ENCODE data around the gene DPYD.

The DPYD gene

DNA sequence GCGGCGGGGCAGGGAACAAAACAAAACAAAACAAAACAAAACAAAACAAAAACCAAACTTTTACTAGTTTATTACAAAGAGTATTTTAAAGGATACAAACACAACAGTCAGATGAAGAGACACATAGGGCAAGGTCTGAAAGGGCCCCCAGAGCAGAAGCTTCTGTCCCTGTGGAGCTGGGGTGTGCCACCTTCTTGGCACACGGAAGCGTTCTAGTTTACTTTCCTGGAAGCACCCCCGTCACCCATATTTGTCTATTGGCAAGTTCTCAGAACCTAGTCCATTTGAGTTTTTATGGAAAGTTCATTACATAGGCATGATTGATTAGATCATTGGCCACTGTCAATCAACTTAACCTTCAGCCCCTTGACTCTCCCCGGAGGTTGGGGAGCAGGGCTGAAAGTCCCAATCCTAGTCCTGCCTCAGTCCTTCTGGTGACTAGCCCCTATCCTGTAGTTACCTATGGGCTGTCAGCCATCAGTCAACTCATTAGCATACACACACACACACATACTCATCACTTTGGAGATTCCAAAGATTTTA is 380.4 kb downstream of the DPYD start:
- no peaks in the 10 kb centered on the region for H3K4me1 ChIP-seq
- TF ChIP-seq, protein P1, sequence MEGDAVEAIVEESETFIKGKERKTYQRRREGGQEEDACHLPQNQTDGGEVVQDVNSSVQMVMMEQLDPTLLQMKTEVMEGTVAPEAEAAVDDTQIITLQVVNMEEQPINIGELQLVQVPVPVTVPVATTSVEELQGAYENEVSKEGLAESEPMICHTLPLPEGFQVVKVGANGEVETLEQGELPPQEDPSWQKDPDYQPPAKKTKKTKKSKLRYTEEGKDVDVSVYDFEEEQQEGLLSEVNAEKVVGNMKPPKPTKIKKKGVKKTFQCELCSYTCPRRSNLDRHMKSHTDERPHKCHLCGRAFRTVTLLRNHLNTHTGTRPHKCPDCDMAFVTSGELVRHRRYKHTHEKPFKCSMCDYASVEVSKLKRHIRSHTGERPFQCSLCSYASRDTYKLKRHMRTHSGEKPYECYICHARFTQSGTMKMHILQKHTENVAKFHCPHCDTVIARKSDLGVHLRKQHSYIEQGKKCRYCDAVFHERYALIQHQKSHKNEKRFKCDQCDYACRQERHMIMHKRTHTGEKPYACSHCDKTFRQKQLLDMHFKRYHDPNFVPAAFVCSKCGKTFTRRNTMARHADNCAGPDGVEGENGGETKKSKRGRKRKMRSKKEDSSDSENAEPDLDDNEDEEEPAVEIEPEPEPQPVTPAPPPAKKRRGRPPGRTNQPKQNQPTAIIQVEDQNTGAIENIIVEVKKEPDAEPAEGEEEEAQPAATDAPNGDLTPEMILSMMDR (IDR thresholded peaks at IDR 0.05): no peak
- H3K9me3 ChIP-seq: no peaks in the 10 kb centered on the region
- no peak overlapping the region for H3K27ac ChIP-seq
- peaks cover 0 to 5% (median 0%) of the 10 kb centered on the region in 3 donors for H3K36me3 ChIP-seq
- H3K4me3 ChIP-seq: no peak overlapping the region
- no peaks in the 10 kb centered on the region for H3K27me3 ChIP-seq
- intact Hi-C loops (cut with DNase I; ENCODE audit: low total_unique reads): no loop called here
- DNase-seq: no peak

- intact Hi-C loops (cut with DNase I; ENCODE audit: low total_unique reads): no loop called here
- no peak for DNase-seq
- Histone ChIP-seq H3K27ac (no peak overlapping the region), H3K9me3 (no peaks in the 10 kb centered on the region), H3K36me3 (no peaks in the 10 kb centered on the region), H3K4me3 (no peak overlapping the region), H3K4me1 (no peaks in the 10 kb centered on the region), H3K27me3 (no peaks in the 10 kb centered on the region)
- TF ChIP-seq, protein P1 (IDR thresholded peaks at IDR 0.05): no peak
Observed at GRCh38 chr1:97538113-97538512, 382.7 kb downstream of the DPYD start.

DNA sequence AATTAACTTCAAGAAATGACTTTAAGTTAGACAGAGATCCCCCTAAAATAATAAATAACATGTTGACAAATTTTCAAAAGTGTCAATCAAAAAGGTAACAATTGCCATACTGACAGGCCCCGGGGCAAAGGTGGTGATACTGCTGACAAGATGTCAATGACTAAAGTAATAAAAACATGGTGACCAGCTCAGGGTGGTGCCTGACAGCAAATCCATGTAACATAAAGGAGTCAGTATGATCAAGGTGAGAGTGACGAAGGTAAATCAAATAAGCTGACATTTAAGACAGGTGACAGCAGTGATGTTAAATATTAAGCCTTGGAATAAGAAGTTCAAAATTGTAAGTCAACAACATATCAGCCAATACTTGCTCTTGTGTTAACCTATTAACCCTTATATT is 387.5 kb downstream of the DPYD start:
- Histone ChIP-seq H3K27me3 (no peaks in the 10 kb centered on the region), H3K27ac (no peak overlapping the region), H3K4me1 (no peaks in the 10 kb centered on the region), H3K36me3 (no peaks in the 10 kb centered on the region), H3K9me3 (no peaks in the 10 kb centered on the region), H3K4me3 (no peak overlapping the region)
- no peak for DNase-seq
- intact Hi-C loops (cut with DNase I; ENCODE audit: low total_unique reads): no loop called here
- TF ChIP-seq, protein P1 (IDR thresholded peaks at IDR 0.05): no peak

DNA sequence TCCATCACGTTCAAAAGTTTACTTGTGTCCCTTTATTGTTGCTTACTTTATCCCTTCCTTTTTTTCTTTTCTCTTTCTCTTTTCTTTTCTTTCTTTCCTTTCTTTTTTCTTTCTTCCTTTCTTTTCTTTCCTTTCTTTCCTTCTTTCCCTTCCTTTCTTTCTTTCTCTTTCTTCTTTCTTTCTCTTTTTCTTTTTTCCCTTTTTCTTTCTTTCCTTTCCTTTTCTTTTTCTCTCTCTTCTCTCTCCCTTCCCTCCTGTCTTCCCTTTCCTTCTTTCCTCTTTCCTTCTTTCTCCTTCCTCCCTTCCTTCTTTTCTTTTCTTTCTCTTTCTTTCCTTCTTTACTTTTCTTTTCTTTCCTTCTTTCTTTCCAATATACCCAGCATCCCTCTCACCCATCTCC is 391.2 kb downstream of the DPYD start:
- no peaks in the 10 kb centered on the region for H3K9me3 ChIP-seq
- TF ChIP-seq, protein P1 (IDR thresholded peaks at IDR 0.05): no peak
- H3K36me3 ChIP-seq: no peaks in the 10 kb centered on the region
- no peak overlapping the region for H3K4me3 ChIP-seq
- H3K4me1 ChIP-seq: no peaks in the 10 kb centered on the region
- H3K27me3 ChIP-seq: no peaks in the 10 kb centered on the region
- intact Hi-C loops (cut with DNase I; ENCODE audit: low total_unique reads): no loop called here
- no peak overlapping the region for H3K27ac ChIP-seq
- DNase-seq: no peak

DNA sequence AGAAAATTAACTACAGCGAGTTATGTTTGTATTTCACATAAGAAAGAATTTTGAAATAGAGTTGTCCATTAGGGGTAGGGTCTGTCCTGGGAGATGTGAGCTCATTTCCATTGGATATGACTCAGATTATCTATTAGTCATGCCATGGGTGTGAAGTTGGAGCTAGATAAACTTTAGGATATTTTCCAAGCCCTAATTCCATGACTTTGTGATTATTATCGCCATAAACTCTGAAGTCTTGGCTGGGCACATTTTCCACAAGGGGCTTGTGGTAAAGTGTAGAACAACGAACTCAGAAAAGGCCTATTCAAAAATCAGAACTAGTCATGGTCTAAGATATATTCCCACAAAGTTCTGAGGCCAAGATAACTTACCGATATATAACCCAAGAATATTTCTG is 396.6 kb downstream of the DPYD start:
- no peak overlapping the region for H3K4me3 ChIP-seq
- TF ChIP-seq, protein P1 (IDR thresholded peaks at IDR 0.05): no peak
- no peaks in the 10 kb centered on the region for H3K27me3 ChIP-seq
- no peak for DNase-seq
- H3K36me3 ChIP-seq: peaks cover 0 to 4% (median 0%) of the 10 kb centered on the region in 3 donors
- intact Hi-C loops (cut with DNase I; ENCODE audit: low total_unique reads): no loop called here
- no peaks in the 10 kb centered on the region for H3K4me1 ChIP-seq
- H3K9me3 ChIP-seq: peaks cover 0 to 4% (median 0%) of the 10 kb centered on the region in 3 donors
- no peak overlapping the region for H3K27ac ChIP-seq

DNA sequence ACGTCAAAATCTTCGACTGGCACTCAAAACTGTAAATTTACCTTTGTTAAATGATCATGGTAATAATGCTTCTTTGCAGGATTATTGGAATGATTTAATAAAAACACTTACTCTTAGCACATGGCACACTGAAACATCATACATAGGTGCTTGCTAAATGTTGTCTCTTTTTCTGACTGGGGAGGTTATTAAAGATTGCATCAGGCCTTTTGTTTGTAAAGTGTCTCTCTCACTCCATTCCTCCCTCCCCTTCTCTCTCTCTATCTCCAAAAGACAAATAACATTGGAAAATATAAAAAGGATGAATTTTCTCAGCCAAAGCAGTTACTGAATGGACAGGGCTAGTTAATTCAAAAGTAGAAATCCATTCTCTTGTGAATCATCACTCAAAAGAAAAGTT is 404.2 kb downstream of the DPYD start:
- H3K27me3 ChIP-seq: no peaks in the 10 kb centered on the region
- intact Hi-C loops (cut with DNase I; ENCODE audit: low total_unique reads): loop anchor here (10.0 kb wide), 1 partner anchor 232 kb away; no protein-coding TSS in a partner anchor

More for the DNA sequence above, 404.2 kb downstream of the DPYD start:
- H3K36me3 ChIP-seq: peaks cover 0 to 4% (median 0%) of the 10 kb centered on the region in 3 donors
- H3K27ac ChIP-seq: no peak overlapping the region
- H3K4me3 ChIP-seq: no peak overlapping the region
- no peak for DNase-seq
- no peaks in the 10 kb centered on the region for H3K4me1 ChIP-seq
- H3K9me3 ChIP-seq: peaks cover 0 to under 1% (median 0%) of the 10 kb centered on the region in 3 donors
- TF ChIP-seq, protein P1 (IDR thresholded peaks at IDR 0.05): no peak
